ENCODE measurements around the gene EREG. TPM values are rescaled to one million over a fixed set of nuclear protein-coding genes. Genes with fewer than 3 reads are reported as not detected.

The EREG gene
- polyA plus RNA-seq, 1 of the 3 experiments (the other 2 are of a cell fraction), result not detected

GRCh38 chr4:74317616-74318246, 47.2 kb upstream of the EREG start:
- TF ChIP-seq CTCF (IDR thresholded peaks at IDR 0.05) (no peak), POLR2AphosphoS5 (IDR thresholded peaks at IDR 0.05; ENCODE audit: low read depth, low read length) (no peak), FOSL2 (IDR thresholded peaks at IDR 0.05; ENCODE audit: borderline replicate concordance, low read depth) (no peak), FOXM1 (IDR thresholded peaks at IDR 0.05; ENCODE audit: low read depth) (no peak), MAX (IDR thresholded peaks at IDR 0.05; ENCODE audit: low read depth) (no peak), MXI1 (IDR thresholded peaks at IDR 0.05; ENCODE audit: low read depth, low read length) (no peak), PBX3 (IDR thresholded peaks at IDR 0.05) (no peak), YY1 (IDR thresholded peaks at IDR 0.05; ENCODE audit: low read depth) (no peak), JUND (IDR thresholded peaks at IDR 0.05) (no peak), RXRA (IDR thresholded peaks at IDR 0.05; ENCODE audit: borderline replicate concordance, low read depth) (no peak), ZBTB33 (IDR thresholded peaks at IDR 0.05; ENCODE audit: borderline replicate concordance, low read depth) (no peak), RFX5 (IDR thresholded peaks at IDR 0.05; ENCODE audit: low read length) (no peak), MEF2A (IDR thresholded peaks at IDR 0.05; ENCODE audit: borderline replicate concordance, low read depth) (no peak), CHD2 (IDR thresholded peaks at IDR 0.05; ENCODE audit: low read length, partially characterized antibody) (no peak), USF2 (IDR thresholded peaks at IDR 0.05; ENCODE audit: borderline replicate concordance, low read depth, low read length) (no peak), NRF1 (IDR thresholded peaks at IDR 0.05; ENCODE audit: low read depth, low read length) (no peak), TCF12 (IDR thresholded peaks at IDR 0.05) (no peak), TEAD4 (IDR thresholded peaks at IDR 0.05; ENCODE audit: borderline replicate concordance, insufficient read depth) (no peak), NFIC (IDR thresholded peaks at IDR 0.05; ENCODE audit: borderline replicate concordance) (no peak)
- no peaks in the 10 kb centered on the region for H4K20me1 ChIP-seq (ENCODE audit: insufficient read depth)
- no peak overlapping the region for H3K27ac ChIP-seq (ENCODE audit: low read depth in 2 of 2, low read length in 1 of 2)
- no peaks in the 10 kb centered on the region for H3K79me2 ChIP-seq (ENCODE audit: insufficient read depth)
- H3K27me3 ChIP-seq (ENCODE audit: insufficient read depth), result peaks cover 22% of the 10 kb centered on the region
- H2AFZ ChIP-seq (ENCODE audit: low read depth), result no peak overlapping the region
- ChIA-PET POLR2A (no interaction called here), CTCF (interaction anchor here (1.0 to 1.8 kb wide), 2 partner anchors 90 to 128 kb away, joined by 3 to 8 read pairs; no protein-coding TSS in a partner anchor)
- 16% methylated on average over 3 of the region's 3 CpGs for WGBS (ENCODE audit: low lambda C conversion rate)
- no peaks in the 10 kb centered on the region for H3F3A ChIP-seq (replicated peaks; ENCODE audit: insufficient read depth)
- no peaks in the 10 kb centered on the region for H3K36me3 ChIP-seq (replicated peaks in 1 of 2; ENCODE audit: control insufficient read depth in 1 of 2, insufficient read depth in 2 of 2, low read length in 1 of 2)
- no peak for DNase-seq
- no peak overlapping the region for H3K4me2 ChIP-seq
- no peak overlapping the region for H3K9ac ChIP-seq
- no peaks in the 10 kb centered on the region for H3K9me3 ChIP-seq
- H3K4me1 ChIP-seq (ENCODE audit: control insufficient read depth in 1 of 2, insufficient read depth in 2 of 2, low read depth in 1 of 2, low read length in 1 of 2), result no peaks in the 10 kb centered on the region; a peak in 1 of 4 replicates
- no peaks in the 10 kb centered on the region for H3K9me2 ChIP-seq
- H3K4me3 ChIP-seq (ENCODE audit: low read depth in 2 of 2, low read length in 1 of 2), result no peak overlapping the region
